Cardiac septum (tissue), 1 donor: Measurements from ENCODE around the gene TGFB2. TPM values are rescaled to one million over a fixed set of nuclear protein-coding genes. Genes with fewer than 3 reads are reported as not detected.

Experiments used
- DNase-seq: peaks from one replicate; pipeline ENCODE4 v3.0.0-alpha.2; 2020; ENCODE audit warnings: low spot score
- intact Hi-C: fragments of 100-400 bp; cut with DNase I; formaldehyde crosslinking; loops from one replicate; pipeline ENCODE4 v1.14.0; 2022
- total RNA-seq: library from RNA; stranded (reverse); fragmentation: NEBNext Ultra II Directional; extraction: Animal tissue kit (Norgen Biotek cat#: 25700); gene quantifications from one replicate; pipeline ENCODE4 v1.2.1, GENCODE V29; 2021
- donor health status: DM: no; HTN: no; CAD: no.

The TGFB2 gene
- total RNA-seq, 1 donor from 2014 or later: 40.5 TPM

GRCh38 chr1:218443255-218443654 is 98.1 kb downstream of the TGFB2 start:
- intact Hi-C loops: no loop called here
- no peak for DNase-seq

- intact Hi-C loops: no loop called here
- no peak for DNase-seq
These were observed 99.0 kb downstream of the TGFB2 start for GRCh38 chr1:218444173-218444572.

- intact Hi-C loops: no loop called here
- DNase-seq: no peak
These were observed 99.5 kb downstream of the TGFB2 start for GRCh38 chr1:218444588-218444987.

GRCh38 chr1:218447010-218447689 is 102.0 kb downstream of the TGFB2 start:
- no peak for DNase-seq
- intact Hi-C loops: no loop called here

- DNase-seq: no peak
- intact Hi-C loops: no loop called here
These were observed 106.3 kb downstream of the TGFB2 start for GRCh38 chr1:218451415-218451814.

GRCh38 chr1:218454700-218455282 is 109.7 kb downstream of the TGFB2 start:
- no peak for DNase-seq
- intact Hi-C loops: no loop called here

- DNase-seq: no peak
- intact Hi-C loops: no loop called here
These were observed 111.3 kb downstream of the TGFB2 start for GRCh38 chr1:218456444-218456843.

GRCh38 chr1:218459450-218459849 is 114.3 kb downstream of the TGFB2 start:
- DNase-seq: no peak
- intact Hi-C loops: no loop called here

- DNase-seq: no peak
- intact Hi-C loops: loop anchor here (5.0 kb wide), 1 partner anchor 113 kb away; the partner anchor contains the start of gene TGFB2
These were observed 115.0 kb downstream of the TGFB2 start for GRCh38 chr1:218459878-218460711.

GRCh38 chr1:218461351-218461750 is 116.2 kb downstream of the TGFB2 start:
- DNase-seq: no peak
- intact Hi-C loops: loop anchor here (5.0 kb wide), 1 partner anchor 114 kb away; the partner anchor contains the start of gene TGFB2

GRCh38 chr1:218462116-218462515 is 117.0 kb downstream of the TGFB2 start:
- intact Hi-C loops: loop anchor here (5.0 kb wide), 1 partner anchor 115 kb away; the partner anchor contains the start of gene TGFB2
- no peak for DNase-seq

- intact Hi-C loops: loop anchor here (5.0 kb wide), 1 partner anchor 115 kb away; the partner anchor contains the start of gene TGFB2
- no peak for DNase-seq
These were observed 117.5 kb downstream of the TGFB2 start for GRCh38 chr1:218462587-218462986.

- DNase-seq: no peak
- intact Hi-C loops: loop anchor here (5.0 kb wide), 1 partner anchor 116 kb away; the partner anchor contains the start of gene TGFB2
These were observed 118.3 kb downstream of the TGFB2 start for GRCh38 chr1:218463194-218464156.

- DNase-seq: no peak
- intact Hi-C loops: loop anchor here (5.0 kb wide), 1 partner anchor 118 kb away; the partner anchor contains the start of gene TGFB2
These were observed 119.7 kb downstream of the TGFB2 start for GRCh38 chr1:218464871-218465270.

- intact Hi-C loops: no loop called here
- no peak for DNase-seq
These were observed 121.3 kb downstream of the TGFB2 start for GRCh38 chr1:218466341-218467010.

- intact Hi-C loops: no loop called here
- DNase-seq: no peak
These were observed 122.3 kb downstream of the TGFB2 start for GRCh38 chr1:218467101-218468072.

GRCh38 chr1:218468711-218469110 is 123.6 kb downstream of the TGFB2 start:
- DNase-seq: no peak
- intact Hi-C loops: no loop called here
